Measurements from ENCODE around the gene PKIB.

- TF ChIP-seq CTCF (IDR thresholded peaks at IDR 0.05): no peak
- no peak for TF ChIP-seq POLR2A (IDR thresholded peaks at IDR 0.05)
These were observed 21.5 kb downstream of the PKIB start for GRCh38 chr6:122631571-122632249.

Data from lower leg skin (tissue), 3 donors.